Activated naive CD8-positive, alpha-beta T cell (primary cell): ENCODE measurements around the gene ATF6B.

Experiments used
- H3K27ac Mint-ChIP-seq: one replicate; pipeline ENCODE4 v1.8.0; 2021; ENCODE audit warnings: mixed read lengths
- H3K27me3 Mint-ChIP-seq: one replicate; pipeline ENCODE4 v1.8.0; 2021; ENCODE audit warnings: mixed read lengths
- H3K36me3 Mint-ChIP-seq: one replicate; pipeline ENCODE4 v1.8.0; 2021; ENCODE audit warnings: mixed read lengths
- H3K4me1 Mint-ChIP-seq: one replicate; pipeline ENCODE4 v1.8.0; 2021; ENCODE audit warnings: low read depth, mixed read lengths
- H3K4me3 Mint-ChIP-seq: one replicate; pipeline ENCODE4 v1.8.0; 2021; ENCODE audit warnings: mild to moderate bottlenecking, mixed read lengths
- H3K9me3 Mint-ChIP-seq: one replicate; pipeline ENCODE4 v1.8.0; 2021; ENCODE audit warnings: low read depth, mixed read lengths

The ATF6B gene

GRCh38 chr6:32166411-32167061 is 38.5 kb upstream of the ATF6B start:
- no peaks in the 10 kb centered on the region for H3K9me3 Mint-ChIP-seq
- H3K4me3 Mint-ChIP-seq, result no peak overlapping the region
- no peaks in the 10 kb centered on the region for H3K27me3 Mint-ChIP-seq
- H3K4me1 Mint-ChIP-seq, result peaks cover 3% of the 10 kb centered on the region
- H3K36me3 Mint-ChIP-seq, result peaks cover 8% of the 10 kb centered on the region
- no peak overlapping the region for H3K27ac Mint-ChIP-seq

GRCh38 chr6:32164295-32164694 is 36.2 kb upstream of the ATF6B start, which contains the start of gene EGFL8:
Gene EGFL8 (plus strand): TSS chr6:32164595. CDS start chr6:32166166, 1,571 bp downstream.
- Mint-ChIP-seq H3K9me3 (no peaks in the 10 kb centered on the region), H3K36me3 (peaks cover 5% of the 10 kb centered on the region), H3K4me1 (no peaks in the 10 kb centered on the region), H3K27me3 (no peaks in the 10 kb centered on the region), H3K27ac (no peak within 1 kb of the TSS), H3K4me3 (no peak within 1 kb of the TSS)

- Mint-ChIP-seq H3K4me1 (no peaks in the 10 kb centered on the region), H3K9me3 (no peaks in the 10 kb centered on the region), H3K36me3 (peaks cover 5% of the 10 kb centered on the region), H3K4me3 (no peak overlapping the region), H3K27ac (no peak overlapping the region), H3K27me3 (no peaks in the 10 kb centered on the region)
These were observed 35.7 kb upstream of the ATF6B start for GRCh38 chr6:32163559-32164258.

DNA sequence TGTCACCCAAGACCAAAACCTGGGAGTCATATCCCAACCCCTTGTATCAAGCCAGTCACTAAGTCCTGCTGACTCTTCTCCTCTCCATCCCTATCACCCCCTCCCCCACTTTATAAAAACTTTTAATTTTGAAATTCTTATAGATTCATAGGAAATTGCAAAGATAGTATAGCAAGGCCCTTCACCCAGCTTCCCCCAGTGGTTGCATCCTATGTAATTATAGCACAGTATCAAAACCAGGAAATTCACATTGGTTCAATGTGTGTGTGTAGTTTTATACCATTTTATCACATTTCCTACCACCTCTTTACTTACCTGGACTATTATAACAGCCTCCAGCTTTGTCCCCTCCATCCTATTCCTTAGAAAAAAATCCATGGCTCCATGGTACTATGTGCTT is 30.0 kb upstream of the ATF6B start:
- H3K9me3 Mint-ChIP-seq, result no peaks in the 10 kb centered on the region
- H3K4me3 Mint-ChIP-seq, result no peak overlapping the region
- H3K27ac Mint-ChIP-seq, result no peak overlapping the region
- H3K4me1 Mint-ChIP-seq, result peaks cover 28% of the 10 kb centered on the region
- H3K36me3 Mint-ChIP-seq, result peaks cover 12% of the 10 kb centered on the region
- no peaks in the 10 kb centered on the region for H3K27me3 Mint-ChIP-seq

DNA sequence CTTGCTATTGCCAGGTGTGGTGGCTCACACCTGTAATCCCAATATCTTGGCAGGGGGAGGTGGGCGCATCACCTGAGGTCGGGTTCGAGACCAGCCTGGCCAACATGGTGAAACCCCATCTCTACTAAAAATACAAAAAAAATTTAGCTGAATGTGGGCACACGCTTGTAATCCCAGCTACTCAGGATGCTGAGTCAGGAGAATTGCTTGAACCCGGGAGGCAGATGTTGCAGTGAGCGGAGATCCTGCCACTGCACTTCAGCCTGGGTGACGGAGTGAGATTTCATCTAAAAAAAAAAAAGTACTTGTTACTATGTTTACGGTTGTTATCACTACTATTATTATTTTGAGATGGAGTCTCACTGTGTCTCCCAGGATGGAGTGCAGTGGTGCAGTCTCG is 28.8 kb upstream of the ATF6B start:
- Mint-ChIP-seq H3K36me3 (peaks cover 12% of the 10 kb centered on the region), H3K27me3 (no peaks in the 10 kb centered on the region), H3K9me3 (no peaks in the 10 kb centered on the region), H3K4me3 (no peak overlapping the region), H3K27ac (no peak overlapping the region), H3K4me1 (peaks cover 38% of the 10 kb centered on the region)

DNA sequence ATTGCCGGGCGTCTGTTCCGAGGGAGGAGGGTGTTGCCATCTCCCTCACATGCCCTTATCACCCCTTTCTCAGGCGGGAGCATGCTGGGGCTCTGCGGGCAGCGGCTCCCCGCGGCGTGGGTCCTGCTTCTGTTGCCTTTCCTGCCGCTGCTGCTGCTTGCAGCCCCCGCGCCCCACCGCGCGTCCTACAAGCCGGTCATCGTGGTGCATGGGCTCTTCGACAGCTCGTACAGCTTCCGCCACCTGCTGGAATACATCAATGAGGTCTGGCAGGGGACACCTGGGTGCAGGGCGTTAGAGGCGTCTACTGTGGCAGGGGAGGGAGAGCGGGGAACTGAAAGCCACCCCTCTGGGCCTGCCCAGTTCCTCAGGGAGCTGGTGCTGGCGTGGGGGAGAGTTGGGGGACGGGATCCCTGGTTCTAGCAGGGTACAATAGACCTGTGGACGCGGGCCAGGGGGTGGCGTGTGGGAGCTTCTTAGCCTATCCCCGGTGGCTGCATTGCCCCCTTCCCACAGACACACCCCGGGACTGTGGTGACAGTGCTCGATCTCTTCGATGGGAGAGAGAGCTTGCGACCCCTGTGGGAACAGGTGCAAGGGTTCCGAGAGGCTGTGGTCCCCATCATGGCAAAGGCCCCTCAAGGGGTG is 26.6 kb upstream of the ATF6B start:
- peaks cover 12% of the 10 kb centered on the region for H3K36me3 Mint-ChIP-seq
- H3K27me3 Mint-ChIP-seq, result no peaks in the 10 kb centered on the region
- peak overlapping the region; percentile 96 for H3K27ac Mint-ChIP-seq
- peak overlapping the region; percentile 99 for H3K4me3 Mint-ChIP-seq
- peaks cover 53% of the 10 kb centered on the region for H3K4me1 Mint-ChIP-seq
- H3K9me3 Mint-ChIP-seq, result no peaks in the 10 kb centered on the region

DNA sequence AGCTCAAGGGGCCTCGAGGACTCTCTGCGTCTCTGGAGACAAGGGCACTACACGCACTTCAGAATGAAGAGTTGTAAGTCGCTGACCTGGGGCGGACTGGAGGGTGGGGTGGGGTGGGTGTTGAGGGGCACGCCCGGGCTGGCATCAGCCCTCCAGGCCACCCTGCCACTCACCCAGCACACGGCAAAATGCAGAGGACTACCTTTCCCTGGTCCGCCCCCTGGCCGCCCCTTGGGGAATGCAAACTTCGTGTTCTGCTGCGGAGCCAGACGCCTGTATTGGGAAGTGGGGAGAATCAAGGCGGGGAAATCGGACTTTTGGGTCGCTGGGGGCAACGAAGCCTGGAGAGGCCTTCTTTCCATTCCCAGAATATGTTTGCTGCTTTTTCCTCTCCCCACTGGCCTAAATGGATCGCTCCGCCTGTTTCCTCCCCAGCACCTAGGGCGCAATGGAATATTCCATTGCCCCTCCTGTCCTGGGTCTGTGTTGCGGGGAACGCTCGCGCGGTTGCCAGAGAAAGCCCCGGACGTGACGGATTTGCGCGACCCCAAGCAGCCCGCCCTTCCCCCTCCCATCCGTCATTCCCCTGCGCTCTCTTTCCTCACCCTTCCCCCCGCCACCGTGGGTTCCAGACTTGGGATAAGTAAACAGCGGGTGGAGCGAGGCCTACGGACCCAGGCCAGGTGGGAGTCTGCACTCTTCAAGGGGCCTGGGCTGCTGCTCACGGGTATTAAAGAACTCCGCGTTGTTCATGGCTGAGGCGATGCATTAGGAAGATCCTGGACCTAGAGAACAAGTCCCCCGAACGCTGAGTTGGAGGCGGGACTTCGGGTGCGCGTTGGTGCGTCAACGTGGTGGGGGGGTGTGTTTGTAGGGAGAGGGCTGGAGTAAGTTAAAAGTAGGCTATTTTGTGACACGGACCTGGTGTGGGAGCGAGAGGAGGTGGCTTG is 25.8 kb upstream of the ATF6B start, which contains the start of gene PPT2:
TSS of gene PPT2 (plus strand) at position 578 of the 950 bp plus-strand sequence. CDS start 454 bp downstream, outside the sequence.
- Mint-ChIP-seq H3K4me3 (peak within 1 kb of the TSS; percentile 99), H3K27ac (peak within 1 kb of the TSS; percentile 96), H3K4me1 (peaks cover 55% of the 10 kb centered on the region), H3K36me3 (peaks cover 12% of the 10 kb centered on the region), H3K9me3 (no peaks in the 10 kb centered on the region), H3K27me3 (no peaks in the 10 kb centered on the region)

GRCh38 chr6:32152769-32153563 is 24.9 kb upstream of the ATF6B start:
- peaks cover 59% of the 10 kb centered on the region for H3K4me1 Mint-ChIP-seq
- peak overlapping the region; percentile 72 for H3K27ac Mint-ChIP-seq
- no peaks in the 10 kb centered on the region for H3K27me3 Mint-ChIP-seq

GRCh38 chr6:32151863-32152768 is 24.1 kb upstream of the ATF6B start, which contains the start of gene PRRT1:
Gene PRRT1 (minus strand): TSS chr6:32151939. CDS start chr6:32151827, 112 bp downstream.
- H3K4me1 Mint-ChIP-seq, result peaks cover 55% of the 10 kb centered on the region
- no peaks in the 10 kb centered on the region for H3K27me3 Mint-ChIP-seq
- no peaks in the 10 kb centered on the region for H3K36me3 Mint-ChIP-seq
- peak within 1 kb of the TSS; percentile 72 for H3K27ac Mint-ChIP-seq
- H3K4me3 Mint-ChIP-seq, result peak within 1 kb of the TSS; percentile 99
- no peaks in the 10 kb centered on the region for H3K9me3 Mint-ChIP-seq

More at GRCh38 chr6:32152769-32153563, 24.9 kb upstream of the ATF6B start:
- peak overlapping the region; percentile 99 for H3K4me3 Mint-ChIP-seq
- no peaks in the 10 kb centered on the region for H3K9me3 Mint-ChIP-seq
- peaks cover 7% of the 10 kb centered on the region for H3K36me3 Mint-ChIP-seq

DNA sequence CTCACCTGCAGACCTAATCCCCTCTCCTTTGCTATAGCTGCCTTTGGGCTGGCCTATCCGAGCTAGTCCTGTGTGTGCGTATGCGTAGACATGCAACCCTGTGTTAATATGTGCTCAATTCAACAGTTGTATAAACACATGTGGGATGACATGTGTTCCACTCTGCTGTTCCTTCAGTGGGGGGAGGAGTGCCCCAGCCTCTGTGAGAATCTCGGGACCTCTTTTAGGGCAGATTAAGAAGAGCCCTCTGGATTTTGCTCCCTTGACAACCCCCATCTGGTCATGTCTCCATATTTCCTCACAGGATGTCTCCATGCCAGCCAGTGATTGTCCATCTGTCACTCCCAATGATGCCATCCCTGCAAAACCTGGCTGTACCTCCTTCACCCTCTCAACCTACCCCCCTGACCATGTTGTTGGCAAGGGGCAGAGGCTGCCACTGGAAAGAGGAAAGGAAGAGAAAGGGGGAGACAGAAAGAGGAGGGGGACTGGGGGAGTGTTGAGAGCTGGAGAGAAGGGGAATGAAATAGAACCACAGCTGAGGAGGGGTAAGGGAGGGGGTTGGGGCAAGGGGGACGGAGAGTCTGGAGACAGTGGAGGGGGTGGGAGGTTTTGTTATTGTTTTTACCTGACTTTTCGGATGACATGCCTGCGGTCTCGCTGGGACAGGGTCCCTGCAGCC is 23.3 kb upstream of the ATF6B start:
- peak overlapping the region; percentile 84 for H3K4me3 Mint-ChIP-seq
- H3K36me3 Mint-ChIP-seq, result no peaks in the 10 kb centered on the region
- H3K4me1 Mint-ChIP-seq, result peaks cover 55% of the 10 kb centered on the region
- no peaks in the 10 kb centered on the region for H3K27me3 Mint-ChIP-seq
- H3K9me3 Mint-ChIP-seq, result no peaks in the 10 kb centered on the region
- peak overlapping the region; percentile 64 for H3K27ac Mint-ChIP-seq

- H3K27me3 Mint-ChIP-seq, result no peaks in the 10 kb centered on the region
- no peaks in the 10 kb centered on the region for H3K9me3 Mint-ChIP-seq
- H3K27ac Mint-ChIP-seq, result peak overlapping the region; percentile 34
- H3K4me1 Mint-ChIP-seq, result peaks cover 46% of the 10 kb centered on the region
- peak overlapping the region; percentile 84 for H3K4me3 Mint-ChIP-seq
- no peaks in the 10 kb centered on the region for H3K36me3 Mint-ChIP-seq
These were observed 22.2 kb upstream of the ATF6B start for GRCh38 chr6:32149932-32150870.
